DMS53 (cell line): ENCODE measurements around the gene SEPTIN8.

Experiments used
- DNase-seq: peaks from one replicate; lab custom pipeline; 2025; lab: John Stamatoyannopoulos, UW

SEPTIN8 gene

GRCh38 chr5:132747616-132748440 is 29.2 kb downstream of the SEPTIN8 start:
- peak; percentile 78 for DNase-seq

GRCh38 chr5:132746954-132747615 is 30.0 kb downstream of the SEPTIN8 start, which contains the start of gene CCNI2:
Gene CCNI2, plus strand, starts transcription at chr5:132747426. Its CDS starts 70 bp downstream, at chr5:132747496.
- DNase-seq: peak; percentile 81

GRCh38 chr5:132746592-132746953 is 30.5 kb downstream of the SEPTIN8 start:
- no peak for DNase-seq

GRCh38 chr5:132744659-132745058 is 32.4 kb downstream of the SEPTIN8 start:
- no peak for DNase-seq

- DNase-seq: no peak
These were observed 34.4 kb downstream of the SEPTIN8 start for GRCh38 chr5:132742626-132743025.

GRCh38 chr5:132742158-132742557 is 34.9 kb downstream of the SEPTIN8 start:
- DNase-seq: no peak

- no peak for DNase-seq
These were observed 37.8 kb downstream of the SEPTIN8 start for GRCh38 chr5:132739232-132739631.

- no peak for DNase-seq
These were observed 38.9 kb downstream of the SEPTIN8 start for GRCh38 chr5:132737982-132738681.

- peak; percentile 99 for DNase-seq
These were observed 39.9 kb downstream of the SEPTIN8 start, which contains the start of gene KIF3A for GRCh38 chr5:132736853-132737833. Gene KIF3A, minus strand, starts transcription at chr5:132737546. Its CDS starts 127 bp downstream, at chr5:132737419.

- no peak for DNase-seq
These were observed 42.4 kb downstream of the SEPTIN8 start for GRCh38 chr5:132734687-132735086.

GRCh38 chr5:132733499-132734148 is 43.4 kb downstream of the SEPTIN8 start:
- DNase-seq: no peak

GRCh38 chr5:132729896-132730295 is 47.1 kb downstream of the SEPTIN8 start:
- no peak for DNase-seq

GRCh38 chr5:132725745-132726144 is 51.3 kb downstream of the SEPTIN8 start:
- no peak for DNase-seq

- DNase-seq: no peak
These were observed 58.3 kb downstream of the SEPTIN8 start for GRCh38 chr5:132718544-132719312.

- DNase-seq: peak; percentile 15
These were observed 62.4 kb downstream of the SEPTIN8 start for GRCh38 chr5:132714456-132715307.

- DNase-seq: no peak
These were observed 68.4 kb downstream of the SEPTIN8 start for GRCh38 chr5:132708645-132709044.

GRCh38 chr5:132704875-132705274 is 72.2 kb downstream of the SEPTIN8 start:
- no peak for DNase-seq
